Fibroblast of pulmonary artery (primary cell): Measurements from ENCODE around the gene LZTS2.

ENCODE experiments used
- DNase-seq: peaks from one replicate; pipeline ENCODE4 v3.0.0-alpha.2; 2010; ENCODE audit warnings: low read depth
- H3K4me3 ChIP-seq: replicated peaks from 2 replicates; pipeline ENCODE4 v1.5.1; 2011; ENCODE audit warnings: low read depth, mild to moderate bottlenecking, control low read depth, low read length, moderate library complexity
- CTCF ChIP-seq: IDR thresholded peaks from 2 replicates; pipeline ENCODE4 v1.5.1; 2011; ENCODE audit warnings: mild to moderate bottlenecking, control low read depth, low read length, inconsistent platforms; ENCODE audit errors: missing control alignments

LZTS2 gene

GRCh38 chr10:101005869-101006567, 6.4 kb downstream of the LZTS2 start:
- H3K4me3 ChIP-seq: no peak overlapping the region
- DNase-seq: no peak
- no peak for TF ChIP-seq CTCF

GRCh38 chr10:101006593-101007098, 7.0 kb downstream of the LZTS2 start:
- H3K4me3 ChIP-seq: no peak overlapping the region
- DNase-seq: no peak
- TF ChIP-seq CTCF: no peak

GRCh38 chr10:101007099-101007711, 7.6 kb downstream of the LZTS2 start:
- no peak overlapping the region for H3K4me3 ChIP-seq
- DNase-seq: no peak
- no peak for TF ChIP-seq CTCF

GRCh38 chr10:101007915-101008822, 8.6 kb downstream of the LZTS2 start:
- no peak overlapping the region for H3K4me3 ChIP-seq
- TF ChIP-seq CTCF: no peak
- DNase-seq: no peak

- TF ChIP-seq CTCF: no peak
- H3K4me3 ChIP-seq: no peak overlapping the region
- DNase-seq: no peak
Measured at GRCh38 chr10:101008823-101009423, 9.3 kb downstream of the LZTS2 start.

GRCh38 chr10:101010329-101010728, 10.7 kb downstream of the LZTS2 start:
- no peak overlapping the region for H3K4me3 ChIP-seq
- no peak for TF ChIP-seq CTCF
- no peak for DNase-seq
